ENCODE measurements around the gene ZNF879. TPM values are rescaled to one million over a fixed set of nuclear protein-coding genes. Genes with fewer than 3 reads are reported as not detected.

Gene ZNF879
- total RNA-seq = 6.1 TPM

DNA sequence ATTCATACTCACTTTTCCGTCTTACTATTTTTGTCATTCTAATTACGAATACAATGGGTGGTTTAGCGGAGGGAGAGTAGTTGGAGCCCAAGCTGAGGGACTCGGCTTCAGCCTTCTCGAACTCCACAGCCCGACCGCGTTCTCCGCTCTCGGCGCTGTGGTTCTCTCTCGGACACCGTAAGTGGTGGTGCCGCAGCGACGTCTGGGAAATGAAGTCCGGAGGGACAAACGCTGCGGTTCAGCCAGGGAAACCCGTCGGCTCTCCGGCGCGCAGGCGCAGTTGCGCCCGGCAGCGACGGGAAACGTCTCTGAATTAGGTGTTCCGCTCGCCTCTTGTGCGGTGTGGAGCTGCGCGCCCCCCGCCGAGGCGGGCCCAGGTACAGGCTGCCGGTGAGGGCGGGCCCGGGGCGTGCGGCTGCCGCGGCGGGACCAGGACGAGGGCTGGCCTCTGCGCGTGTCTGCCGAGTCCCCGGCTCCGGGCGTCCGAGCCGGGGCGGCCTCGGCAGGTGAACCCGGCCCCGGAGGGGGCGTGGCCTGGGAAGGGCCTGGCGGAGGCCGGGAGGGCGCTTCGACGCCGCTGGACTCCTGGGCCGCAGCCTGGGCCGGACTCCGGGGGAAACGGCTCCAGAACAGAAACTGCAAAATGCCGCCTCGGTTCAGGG lies at the start of gene ZNF879:
Gene ZNF879 (plus strand): TSS at position 277 of the 662 bp plus-strand sequence. CDS start 1,201 bp downstream, outside the sequence.

DNA sequence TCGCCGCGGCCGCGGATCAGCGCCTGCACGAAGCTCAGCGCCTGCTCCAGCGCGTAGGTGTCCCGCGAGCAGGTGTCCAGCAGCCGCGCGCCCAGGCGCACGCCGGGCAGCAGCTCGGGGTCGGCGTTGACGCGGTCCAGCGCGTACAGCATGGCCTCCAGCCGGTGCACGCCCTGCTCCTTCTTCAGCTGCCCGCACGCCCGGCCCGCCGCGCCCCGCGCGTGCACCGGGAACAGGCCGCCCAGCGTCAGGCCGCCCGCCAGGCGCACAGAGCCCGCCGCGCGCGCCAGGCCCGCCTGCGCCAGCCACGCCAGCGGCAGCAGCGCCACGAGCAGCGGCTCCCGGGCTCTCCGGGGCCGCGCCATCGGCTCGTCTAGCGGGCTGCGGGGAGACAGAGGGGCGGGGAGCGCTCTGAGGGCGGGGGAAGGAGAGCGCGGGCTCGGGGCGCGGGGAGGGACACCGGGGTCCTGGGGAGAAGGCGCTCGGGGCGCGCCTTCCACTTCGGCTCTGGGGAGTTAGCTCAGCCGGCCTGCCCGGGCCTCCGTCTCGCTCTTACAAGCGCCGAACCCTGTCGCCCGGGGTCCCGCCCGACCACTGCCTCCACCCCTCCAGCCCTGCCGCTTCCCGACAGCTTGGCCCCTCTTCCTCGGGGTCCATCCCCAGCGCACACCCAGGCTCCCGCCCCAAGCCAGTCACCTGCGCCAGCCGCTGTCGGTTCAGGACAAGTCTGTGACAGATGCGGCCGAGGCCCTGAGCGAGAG lies 28.8 kb upstream of the ZNF879 start, which contains the start of gene GRM6:
Gene GRM6 (minus strand): TSS at position 741 of the 761 bp plus-strand sequence. CDS start 376 bp downstream, at position 365.

GRCh38 chr5:179060116-179061008 lies 36.8 kb downstream of the ZNF879 start, which contains the start of gene ZNF354C:
Gene ZNF354C (plus strand): TSS chr5:179060373. CDS start chr5:179062069, 1,696 bp downstream.

Other genes with a start within 250 kb of the ZNF879 start
- gene ZNF354B, start 163.9 kb upstream of the ZNF879 start, total RNA-seq = 16.3 TPM
- gene ZFP2, start 127.9 kb upstream of the ZNF879 start, total RNA-seq = 3.6 TPM
- 6.9 TPM for gene ZNF454, start 82.6 kb upstream of the ZNF879 start, total RNA-seq
- gene GRM6, start 28.5 kb upstream of the ZNF879 start, total RNA-seq = not detected
- 13.1 TPM for gene ZNF354C, start 36.6 kb downstream of the ZNF879 start, total RNA-seq

Data from metanephros (tissue), 1 donor.